A673 (cell line): Measurements from ENCODE around the gene TMEM144. TPM values are rescaled to one million over a fixed set of nuclear protein-coding genes. Genes with fewer than 3 reads are reported as not detected.

Source experiments
- Bru-seq: library from RNA; stranded (reverse); fragments of 400-500 nt; gene quantifications from one replicate; lab custom pipeline; 2021; lab: Mats Ljungman, UMichigan
- BruChase-seq, 2 experiments: library from RNA; stranded (reverse); fragments of 400-500 nt; gene quantifications; one replicate each; lab custom pipeline; 2021; lab: Mats Ljungman, UMichigan
- BruUV-seq: library from RNA; stranded (reverse); fragments of 400-500 nt; replicated peaks from 2 replicates; lab custom pipeline; 2021; lab: Mats Ljungman, UMichigan
- CTCF ChIA-PET: fragments of 300-600 bp; sonication (Branson Sonifier 250); formaldehyde crosslinking; loops from one replicate; lab custom pipeline; 2022; ENCODE audit warnings: antibody characterized with exemption; lab: Charles Lee
- POLR2A ChIA-PET: fragments of 300-600 bp; sonication (Branson Sonifier 250); formaldehyde crosslinking; loops from one replicate; lab custom pipeline; 2022; ENCODE audit warnings: antibody characterized with exemption; ENCODE audit not compliant: low non-redundant PET; lab: Charles Lee
- DNase-seq: peaks from one replicate; pipeline ENCODE4 v3.0.0-alpha.2; 2015; ENCODE audit warnings: low spot score
- H3K27ac ChIP-seq: fragments of 200-600 bp; sonication (generic); 2 replicates; pipeline ENCODE4 v1.5.1; 2016; ENCODE audit warnings: mixed run types, low read depth, mild to moderate bottlenecking, mixed read lengths, antibody characterized with exemption, low read length; ENCODE audit not compliant: poor library complexity, severe bottlenecking
- H3K27me3 ChIP-seq: fragments of 200-600 bp; sonication (generic); replicated peaks from 2 replicates; pipeline ENCODE4 v1.6.1; 2017; ENCODE audit warnings: mixed run types, low read depth, mild to moderate bottlenecking, mixed read lengths, antibody characterized with exemption, low read length; ENCODE audit not compliant: insufficient read depth, poor library complexity
- H3K36me3 ChIP-seq: fragments of 200-600 bp; sonication (generic); 2 replicates; pipeline ENCODE4 v1.6.1; 2016; ENCODE audit warnings: mixed run types, mild to moderate bottlenecking, mixed read lengths, antibody characterized with exemption, low read length; ENCODE audit not compliant: insufficient read depth, poor library complexity, severe bottlenecking
- H3K4me1 ChIP-seq: fragments of 200-600 bp; sonication (generic); 2 replicates; pipeline ENCODE4 v1.6.1; 2017; ENCODE audit warnings: mixed run types, mild to moderate bottlenecking, mixed read lengths, antibody characterized with exemption, low read length; ENCODE audit not compliant: insufficient read depth, poor library complexity, severe bottlenecking
- H3K4me3 ChIP-seq: fragments of 200-600 bp; sonication (generic); 2 replicates; pipeline ENCODE4 v1.5.1; 2016; ENCODE audit warnings: low read depth, mixed run types, mild to moderate bottlenecking, mixed read lengths, low read length; ENCODE audit not compliant: poor library complexity, severe bottlenecking
- H3K9me3 ChIP-seq: fragments of 200-600 bp; sonication (generic); 2 replicates; pipeline ENCODE4 v1.6.1; 2016; ENCODE audit warnings: mixed run types, low read depth, mild to moderate bottlenecking, mixed read lengths, antibody characterized with exemption, low read length; ENCODE audit not compliant: poor library complexity, severe bottlenecking
- EZH2 ChIP-seq: fragments of 200-600 bp; sonication (generic); IDR thresholded peaks from 2 replicates; pipeline ENCODE4 v1.6.1; 2017; ENCODE audit warnings: borderline replicate concordance, low read depth, mild to moderate bottlenecking, mixed read lengths, antibody characterized with exemption, low read length; ENCODE audit not compliant: poor library complexity, severe bottlenecking
- intact Hi-C: fragments of 100-400 bp; cut with micrococcal nuclease; formaldehyde crosslinking; loops from one replicate; pipeline ENCODE4 v1.10.0; 2022; ENCODE audit not compliant: unreplicated experiment
- long read RNA-seq: library from polyadenylated mRNA; stranded (forward); transcript quantifications from one replicate; pipeline ENCODE4 v2.0.0, GENCODE V29; 2022
- total RNA-seq: library from RNA; stranded (reverse); gene quantifications from 2 replicates; pipeline ENCODE4 v1.2.3, GENCODE V29; 2021
- TF ChIP-seq, protein P1 (sequence below): fragments of 300-800, 200-600 bp; sonication (generic); conservative IDR thresholded peaks from 2 replicates; pipeline ENCODE4 v1.5.1; 2017; ENCODE audit warnings: low read depth, mild to moderate bottlenecking, antibody characterized with exemption, low read length, moderate library complexity, mixed read lengths

TMEM144 gene
- total RNA-seq (2.2 and 4.0 TPM in 2 replicates), Bru-seq, nascent RNA (percentile 52 among the genes with signal in this experiment), BruChase-seq, experiment 1, labeled RNA remaining after a 2-hour chase (percentile 47 among the genes with signal in this experiment), BruChase-seq, experiment 2, labeled RNA remaining after a 6-hour chase (percentile 43 among the genes with signal in this experiment)
- long read RNA-seq, partial matches to known transcripts, result 0 of 6 reads
- long read RNA-seq, other reads (novel, unspliced or antisense), result 1 of 6 reads

DNA sequence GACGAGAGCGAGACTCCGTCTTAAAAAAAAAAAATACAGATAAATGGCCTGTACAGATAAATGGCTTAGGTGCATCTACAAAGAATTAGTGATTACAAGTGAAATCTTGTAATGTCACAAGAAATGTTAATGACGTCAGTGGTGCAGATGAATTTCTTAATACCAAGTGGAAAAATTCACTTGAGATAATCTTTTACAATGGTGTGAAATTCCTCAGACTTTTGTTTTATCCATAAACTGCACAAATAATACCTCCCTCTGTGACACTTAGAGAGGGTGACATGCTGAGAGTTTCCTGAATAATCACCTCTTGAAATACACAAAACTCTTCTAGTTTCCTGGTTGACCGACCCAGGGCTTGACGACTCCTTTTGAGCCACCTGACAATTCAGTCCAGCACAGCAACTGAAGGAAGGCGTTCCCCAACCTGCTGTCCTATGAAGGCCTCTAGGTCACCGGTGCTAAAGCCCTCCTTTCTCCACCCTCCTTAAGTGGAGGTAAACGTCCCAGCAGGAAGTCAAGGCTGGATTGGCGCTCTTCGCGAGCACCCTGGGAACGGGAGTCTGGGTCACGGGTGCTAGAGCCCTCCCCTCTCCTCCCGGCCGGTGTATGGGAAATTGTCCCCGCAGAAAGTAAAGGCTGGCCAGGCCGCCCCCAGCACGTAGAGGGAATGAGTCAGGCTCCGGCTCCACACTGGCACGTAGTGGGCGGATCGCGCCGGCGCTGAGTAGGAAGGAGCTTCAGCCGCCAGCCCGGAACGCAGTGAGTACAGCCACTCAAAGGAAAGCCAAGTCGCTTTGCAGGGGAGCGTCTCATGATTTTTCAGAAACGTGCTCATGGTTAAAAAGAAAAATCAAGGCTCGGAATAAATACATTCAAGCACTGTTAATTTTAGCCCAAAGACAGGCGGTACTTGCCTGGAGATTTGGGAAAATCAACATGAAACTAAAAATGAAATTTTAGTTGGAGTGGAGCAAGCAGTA is at the start of gene TMEM144:
Gene TMEM144, plus strand, starts transcription at position 662 of the 983 bp plus-strand sequence. CDS start 2,182 bp downstream, outside the sequence.
- Histone ChIP-seq H3K36me3 (no peaks in the 10 kb centered on the region), H3K27ac (peak within 1 kb of the TSS; percentile 76), H3K4me3 (peak within 1 kb of the TSS; percentile 47), H3K4me1 (peaks cover 16% of the 10 kb centered on the region), H3K27me3 (no peaks in the 10 kb centered on the region), H3K9me3 (no peaks in the 10 kb centered on the region)
- ChIA-PET POLR2A (no interaction called here), CTCF (no interaction called here)
- TF ChIP-seq, protein P1, sequence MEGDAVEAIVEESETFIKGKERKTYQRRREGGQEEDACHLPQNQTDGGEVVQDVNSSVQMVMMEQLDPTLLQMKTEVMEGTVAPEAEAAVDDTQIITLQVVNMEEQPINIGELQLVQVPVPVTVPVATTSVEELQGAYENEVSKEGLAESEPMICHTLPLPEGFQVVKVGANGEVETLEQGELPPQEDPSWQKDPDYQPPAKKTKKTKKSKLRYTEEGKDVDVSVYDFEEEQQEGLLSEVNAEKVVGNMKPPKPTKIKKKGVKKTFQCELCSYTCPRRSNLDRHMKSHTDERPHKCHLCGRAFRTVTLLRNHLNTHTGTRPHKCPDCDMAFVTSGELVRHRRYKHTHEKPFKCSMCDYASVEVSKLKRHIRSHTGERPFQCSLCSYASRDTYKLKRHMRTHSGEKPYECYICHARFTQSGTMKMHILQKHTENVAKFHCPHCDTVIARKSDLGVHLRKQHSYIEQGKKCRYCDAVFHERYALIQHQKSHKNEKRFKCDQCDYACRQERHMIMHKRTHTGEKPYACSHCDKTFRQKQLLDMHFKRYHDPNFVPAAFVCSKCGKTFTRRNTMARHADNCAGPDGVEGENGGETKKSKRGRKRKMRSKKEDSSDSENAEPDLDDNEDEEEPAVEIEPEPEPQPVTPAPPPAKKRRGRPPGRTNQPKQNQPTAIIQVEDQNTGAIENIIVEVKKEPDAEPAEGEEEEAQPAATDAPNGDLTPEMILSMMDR, result peak; percentile 32
- no peak for TF ChIP-seq EZH2
- BruUV-seq, result no TSS peak
- DNase-seq, result peak; percentile 95
- intact Hi-C loops, result no loop called here

DNA sequence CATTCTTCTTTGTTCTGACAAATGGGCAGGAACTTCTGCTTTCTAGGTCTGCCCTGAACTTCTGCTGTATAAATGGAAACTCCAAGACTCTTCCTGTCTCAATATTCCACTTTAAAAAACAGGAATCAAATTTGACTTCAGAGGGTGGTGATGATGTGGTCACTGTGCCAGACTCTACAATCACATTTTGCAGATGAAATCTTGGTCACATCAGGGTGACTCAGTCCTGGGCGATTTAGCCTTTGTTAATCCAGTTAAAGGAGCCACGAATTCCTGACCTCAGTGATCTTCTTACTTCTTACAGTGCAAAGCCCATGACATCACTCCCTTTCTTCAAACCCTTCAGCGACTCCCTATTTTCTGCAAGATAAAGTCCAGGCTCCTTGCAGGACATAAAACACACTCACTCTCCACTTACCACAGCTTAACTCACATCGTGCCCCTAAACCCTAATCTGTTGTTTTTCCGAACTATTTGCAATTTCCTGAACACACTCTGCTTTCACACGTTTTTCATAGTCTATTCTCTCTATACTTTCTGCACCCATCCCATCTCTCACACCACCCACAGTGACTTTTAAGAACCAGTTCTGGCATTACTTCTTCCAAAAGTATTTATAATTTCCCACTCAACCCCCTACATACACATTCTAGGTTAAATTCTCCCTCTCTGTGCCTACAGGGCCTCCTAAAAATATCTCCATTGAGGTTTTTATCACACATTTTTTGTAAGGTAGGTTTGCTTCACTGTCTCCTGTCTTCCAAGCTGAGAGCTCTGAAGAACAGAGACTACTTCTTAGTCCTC is 48.5 kb upstream of the TMEM144 start:
- BruUV-seq, result no TSS peak

More for the DNA sequence above, 48.5 kb upstream of the TMEM144 start:
- Histone ChIP-seq H3K4me3 (no peak overlapping the region), H3K36me3 (no peaks in the 10 kb centered on the region), H3K27ac (no peak overlapping the region), H3K4me1 (peaks cover 10% of the 10 kb centered on the region), H3K9me3 (no peaks in the 10 kb centered on the region), H3K27me3 (no peaks in the 10 kb centered on the region)
- DNase-seq, result peak; percentile 4
- POLR2A ChIA-PET, result no interaction called here
- TF ChIP-seq EZH2, result no peak
- TF ChIP-seq, protein P1, result no peak
- CTCF ChIA-PET, result no interaction called here
- intact Hi-C loops, result no loop called here
